Sciatic nerve (tissue), 2 donors: ENCODE data around the gene KCNMA1. TPM values are rescaled to one million over a fixed set of nuclear protein-coding genes. Genes with fewer than 3 reads are reported as not detected.

Source experiments
- ATAC-seq: fragments of 200-7000 bp; cut with Tn5 transposase; one replicate; pipeline ENCODE4 v1.9.1; 2020; ENCODE audit warnings: mild to moderate bottlenecking, moderate library complexity
- DNase-seq: peaks from one replicate; pipeline ENCODE4 v3.0.0-alpha.2; 2020; ENCODE audit warnings: low spot score
- intact Hi-C: fragments of 100-400 bp; cut with DNase I; formaldehyde crosslinking; loops from one replicate; pipeline ENCODE4 v1.14.2; 2022
- total RNA-seq: library from RNA; stranded (reverse); fragmentation: NEBNext Ultra II Directional; extraction: Animal tissue kit (Norgen Biotek cat#: 25700); gene quantifications from one replicate; pipeline ENCODE4 v1.2.1, GENCODE V29; 2021
- donor health status: DM: no; HTN: no; CAD: no.
- donor health status: DM: no; HTN: no; CAD: no.

Gene KCNMA1
- total RNA-seq, 1 donor from 2014 or later: 10.7 TPM

DNA sequence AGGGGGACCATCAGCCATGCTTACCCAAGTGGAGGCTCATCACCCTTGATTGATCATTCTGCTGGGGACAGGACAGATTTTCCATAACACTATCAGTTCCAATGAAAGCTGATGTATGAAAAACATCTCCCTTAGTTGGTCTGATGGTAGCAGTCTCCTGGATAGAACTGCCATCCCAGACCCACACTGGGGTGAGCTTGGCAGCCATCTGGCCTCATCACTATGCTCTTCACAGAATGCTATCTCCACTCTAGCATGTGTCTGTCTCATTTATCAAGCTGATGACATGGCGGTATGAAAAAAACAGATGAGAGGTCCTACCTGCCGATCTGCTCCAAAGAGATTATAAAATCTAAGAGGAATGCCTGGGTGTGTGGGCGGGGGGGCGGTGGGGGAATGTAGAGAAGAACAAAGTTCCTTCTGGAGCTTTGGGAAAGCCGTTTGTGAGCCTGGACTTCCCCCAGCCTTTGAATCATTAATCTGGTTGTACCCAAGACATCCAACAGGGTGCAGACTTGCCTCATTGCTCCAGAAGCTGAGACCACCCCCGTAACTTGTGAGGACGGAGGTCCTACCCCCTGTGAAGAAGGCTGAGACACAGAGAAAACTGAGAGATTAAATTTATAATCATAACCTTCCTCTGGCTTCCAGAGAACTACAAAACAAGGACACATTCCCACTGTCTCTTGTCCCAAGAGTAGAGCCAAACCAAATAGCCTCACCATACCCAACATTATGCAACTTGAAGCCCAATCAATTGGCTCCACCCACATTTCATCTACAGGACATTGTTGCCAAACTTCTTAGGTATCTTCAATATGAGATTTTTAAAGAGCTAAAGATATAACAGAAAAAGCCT is 340.8 kb downstream of the KCNMA1 start:
- ATAC-seq (no peak), DNase-seq (no peak)
- intact Hi-C loops: no loop called here

GRCh38 chr10:77293773-77294172 is 343.8 kb downstream of the KCNMA1 start:
- DNase-seq: no peak
- ATAC-seq: no peak
- intact Hi-C loops: no loop called here

DNA sequence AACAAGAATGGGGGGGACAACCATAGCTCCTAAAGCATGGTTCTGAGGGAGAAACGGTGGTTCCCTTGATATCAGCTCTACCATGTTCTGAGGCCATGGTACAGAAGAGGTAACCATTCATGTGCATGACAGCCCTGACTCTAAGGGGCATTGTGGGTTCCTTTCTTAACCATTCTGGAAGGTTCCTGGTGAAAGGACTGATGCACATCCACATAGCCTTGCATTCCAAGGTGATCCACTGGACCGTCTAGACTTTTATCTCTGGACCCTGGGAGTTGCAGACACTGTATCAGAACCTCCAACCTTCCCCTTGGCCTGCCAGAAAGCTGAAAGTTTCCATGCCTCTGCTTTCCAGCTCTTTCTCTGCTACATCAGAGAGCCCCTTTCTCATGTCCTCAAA is 344.3 kb downstream of the KCNMA1 start:
- ATAC-seq (no peak), DNase-seq (no peak)
- intact Hi-C loops: no loop called here

DNA sequence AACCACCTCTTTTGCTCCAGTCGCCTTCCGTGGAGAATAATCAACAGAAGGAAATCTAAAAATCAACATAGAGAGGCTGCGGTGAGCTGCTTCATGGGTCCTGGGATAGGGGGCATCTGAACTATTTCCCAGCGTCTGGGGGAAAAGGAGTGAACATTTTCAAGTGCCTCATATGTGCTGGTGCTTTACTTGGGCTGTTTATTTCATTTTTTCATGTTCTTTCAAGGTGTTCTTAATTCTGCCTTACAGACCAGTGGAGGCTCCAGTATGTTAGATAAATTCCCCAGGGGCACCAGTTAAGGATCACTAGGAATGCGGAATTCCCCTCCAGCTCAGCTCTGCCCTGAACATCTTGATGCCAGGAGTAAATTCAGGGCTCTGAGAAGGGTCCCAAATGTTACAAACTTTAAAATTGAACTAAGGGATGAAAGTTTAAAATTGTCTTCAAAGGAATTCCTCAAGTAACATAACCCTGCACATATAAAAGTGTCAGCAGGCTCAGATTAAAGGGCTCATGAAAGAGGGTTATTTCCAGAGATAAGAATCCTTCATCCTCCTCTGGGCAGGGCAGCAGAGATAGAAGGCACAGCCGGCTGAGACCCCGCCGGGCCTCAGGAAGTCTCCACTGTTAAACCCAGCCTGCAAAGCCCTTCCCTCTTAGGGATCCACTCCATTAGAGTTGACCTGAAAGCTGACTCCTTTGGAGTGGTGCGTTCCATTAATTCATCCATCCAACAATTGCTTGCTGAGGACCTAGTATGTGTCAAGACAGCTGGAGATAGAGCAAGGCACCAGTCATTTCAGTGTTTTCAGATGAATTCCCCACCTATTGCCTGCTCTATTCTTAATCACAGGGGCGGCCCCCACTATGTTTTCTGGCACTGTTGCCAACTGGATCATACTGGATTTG is 345.8 kb downstream of the KCNMA1 start:
- intact Hi-C loops: no loop called here
- DNase-seq: no peak
- no peak for ATAC-seq

GRCh38 chr10:77290528-77291155 is 347.0 kb downstream of the KCNMA1 start:
- intact Hi-C loops: no loop called here

GRCh38 chr10:77289790-77290189 is 347.8 kb downstream of the KCNMA1 start:
- ATAC-seq: no peak
- intact Hi-C loops: no loop called here
- no peak for DNase-seq

More at GRCh38 chr10:77290528-77291155, 347.0 kb downstream of the KCNMA1 start:
- no peak for ATAC-seq
- no peak for DNase-seq

DNA sequence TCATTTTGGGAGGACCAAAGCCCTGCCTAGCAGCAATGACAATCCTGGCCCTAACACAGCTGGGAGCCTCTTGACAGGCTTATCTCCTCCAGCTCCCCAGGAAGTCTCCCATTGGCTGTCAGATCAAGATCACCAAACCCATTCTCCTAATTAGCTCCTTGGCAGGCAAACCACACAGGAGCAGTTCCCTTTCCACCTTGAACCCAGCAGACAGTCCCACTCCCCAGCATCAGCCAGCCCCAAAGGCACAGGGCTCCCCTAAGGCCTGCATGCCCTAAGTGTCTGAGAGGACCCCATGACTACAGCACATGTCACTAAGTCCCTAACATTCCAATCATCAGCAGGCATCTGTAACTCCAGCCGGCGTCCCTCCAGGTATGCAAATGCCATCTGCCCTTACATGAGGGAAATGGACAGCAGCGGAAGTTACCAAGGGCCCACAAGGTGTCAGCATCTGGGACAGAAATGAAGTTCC is 348.5 kb downstream of the KCNMA1 start:
- DNase-seq: no peak
- intact Hi-C loops: no loop called here
- ATAC-seq: no peak

- intact Hi-C loops: no loop called here
- ATAC-seq: no peak
Measured at GRCh38 chr10:77287647-77288120, 349.9 kb downstream of the KCNMA1 start.

DNA sequence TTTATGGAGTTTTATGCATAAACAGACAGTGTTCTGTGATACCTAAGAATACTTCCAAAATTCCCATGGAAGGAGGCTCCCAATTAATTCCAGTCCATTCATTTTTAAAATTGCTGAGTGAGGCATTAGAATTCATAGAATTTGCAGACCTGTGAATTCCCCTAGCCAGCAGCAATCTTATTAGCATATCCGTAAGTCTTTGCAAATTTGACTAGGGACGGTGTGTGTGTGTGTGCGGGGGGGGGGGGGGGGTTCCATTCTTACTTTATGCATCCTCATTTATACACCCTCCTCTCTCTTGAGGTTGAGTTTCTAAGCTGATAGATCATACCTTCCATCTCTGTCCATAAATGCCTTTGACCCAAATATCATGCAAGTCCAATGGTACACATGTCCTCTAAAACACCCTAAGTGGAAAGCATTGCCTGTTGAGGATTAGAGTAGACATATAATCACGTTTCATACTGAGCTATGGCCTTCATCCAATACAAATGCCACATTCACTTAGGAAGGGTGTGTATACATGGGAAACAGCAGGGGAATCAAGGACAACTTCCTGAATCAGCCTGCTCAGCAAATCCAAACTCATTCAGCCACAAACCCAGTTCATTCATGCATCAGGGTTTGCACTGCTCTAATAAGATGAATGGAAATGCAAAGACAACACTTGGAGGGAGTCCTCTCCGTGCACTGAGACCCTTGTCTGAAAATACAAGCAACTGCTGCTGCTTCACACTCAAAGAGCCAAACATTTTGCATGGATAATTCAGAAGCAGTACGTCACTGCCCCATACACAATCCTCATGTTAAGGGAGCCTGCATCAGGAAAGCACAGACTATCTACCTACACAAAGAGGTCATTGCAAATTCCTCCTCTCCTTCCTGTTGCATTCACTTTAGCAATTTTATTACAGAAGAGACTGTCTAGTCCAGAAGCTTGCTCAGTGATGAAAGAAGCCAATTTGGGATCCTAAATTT is 350.8 kb downstream of the KCNMA1 start:
- DNase-seq (no peak), ATAC-seq (no peak)
- intact Hi-C loops: no loop called here

More at GRCh38 chr10:77287647-77288120, 349.9 kb downstream of the KCNMA1 start:
- DNase-seq: no peak

GRCh38 chr10:77285529-77286182 is 352.0 kb downstream of the KCNMA1 start:
- intact Hi-C loops: no loop called here
- DNase-seq (no peak), ATAC-seq (no peak)

- intact Hi-C loops: no loop called here
- ATAC-seq: no peak
- no peak for DNase-seq
Measured at GRCh38 chr10:77284797-77285196, 352.8 kb downstream of the KCNMA1 start.

GRCh38 chr10:77283326-77283725 is 354.3 kb downstream of the KCNMA1 start:
- ATAC-seq (no peak), DNase-seq (no peak)
- intact Hi-C loops: no loop called here

- no peak for DNase-seq
- intact Hi-C loops: no loop called here
- no peak for ATAC-seq
Measured at GRCh38 chr10:77282163-77282562, 355.4 kb downstream of the KCNMA1 start.

DNA sequence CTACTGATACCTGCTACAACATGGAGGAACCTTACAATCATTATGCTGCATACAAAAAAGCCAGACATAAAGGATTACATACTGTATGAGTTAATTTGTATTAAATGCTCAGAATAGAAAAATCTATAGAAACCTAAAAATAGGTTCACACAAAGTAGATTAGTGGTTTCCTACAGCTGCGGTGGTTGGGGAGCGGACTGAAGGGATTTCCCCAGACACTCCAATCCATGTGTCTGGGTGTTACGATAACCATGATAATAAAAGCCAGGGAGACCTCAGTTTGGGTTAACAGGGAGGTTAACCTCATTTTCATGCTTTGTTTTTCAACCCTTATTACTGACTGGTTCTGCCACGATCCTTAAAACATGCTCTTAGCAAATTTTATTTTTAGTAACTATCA is 355.9 kb downstream of the KCNMA1 start:
- intact Hi-C loops: no loop called here
- ATAC-seq (no peak), DNase-seq (no peak)

DNA sequence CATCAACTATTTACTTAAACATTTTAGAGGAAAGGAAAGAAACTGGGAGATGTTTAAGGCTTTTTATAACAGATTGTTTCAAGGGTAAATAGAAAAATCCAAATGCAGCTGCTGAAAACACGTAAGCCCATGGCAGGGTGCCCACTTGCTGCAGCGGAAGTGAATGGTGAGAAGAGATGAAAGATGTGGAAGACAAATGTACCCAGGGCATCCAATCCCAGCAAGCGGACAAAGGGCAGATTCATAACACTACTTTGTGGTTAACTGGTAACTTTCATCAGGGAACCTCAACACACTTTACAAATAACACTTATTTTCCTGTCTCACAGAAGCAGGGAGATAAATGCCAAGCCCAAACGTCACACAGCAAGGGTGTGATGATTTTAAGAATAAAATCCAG is 358.4 kb downstream of the KCNMA1 start:
- ATAC-seq (no peak), DNase-seq (no peak)
- intact Hi-C loops: no loop called here

GRCh38 chr10:77274046-77274795 is 363.4 kb downstream of the KCNMA1 start:
- DNase-seq (no peak), ATAC-seq (no peak)
- intact Hi-C loops: no loop called here

DNA sequence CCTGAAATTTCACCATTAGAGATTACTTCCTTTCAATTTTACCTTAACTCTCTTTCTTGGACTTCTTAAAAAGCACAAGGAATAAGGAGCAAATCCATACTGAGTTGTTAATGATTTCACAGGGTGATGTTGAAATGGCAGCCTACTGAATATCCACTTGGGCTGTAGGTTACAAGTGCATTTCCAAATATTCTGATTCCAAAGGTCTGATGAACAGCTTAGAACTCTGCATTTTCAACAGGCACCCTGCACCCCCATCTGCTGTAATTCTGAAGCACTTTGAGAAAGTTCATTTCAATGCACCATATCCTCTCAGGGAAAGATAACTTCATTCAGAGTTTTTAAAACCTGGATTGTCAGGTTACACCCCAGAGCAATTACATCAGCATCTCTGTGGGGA is 368.4 kb downstream of the KCNMA1 start:
- DNase-seq: no peak
- intact Hi-C loops: no loop called here
- ATAC-seq: no peak
